ENCODE measurements around the gene FBXO41. TPM values are rescaled to one million over a fixed set of nuclear protein-coding genes. Genes with fewer than 3 reads are reported as not detected.

FBXO41 gene
- total RNA-seq, 4 donors from 2014 or later: 1.7 to 6.0 (median 4.2) TPM

DNA sequence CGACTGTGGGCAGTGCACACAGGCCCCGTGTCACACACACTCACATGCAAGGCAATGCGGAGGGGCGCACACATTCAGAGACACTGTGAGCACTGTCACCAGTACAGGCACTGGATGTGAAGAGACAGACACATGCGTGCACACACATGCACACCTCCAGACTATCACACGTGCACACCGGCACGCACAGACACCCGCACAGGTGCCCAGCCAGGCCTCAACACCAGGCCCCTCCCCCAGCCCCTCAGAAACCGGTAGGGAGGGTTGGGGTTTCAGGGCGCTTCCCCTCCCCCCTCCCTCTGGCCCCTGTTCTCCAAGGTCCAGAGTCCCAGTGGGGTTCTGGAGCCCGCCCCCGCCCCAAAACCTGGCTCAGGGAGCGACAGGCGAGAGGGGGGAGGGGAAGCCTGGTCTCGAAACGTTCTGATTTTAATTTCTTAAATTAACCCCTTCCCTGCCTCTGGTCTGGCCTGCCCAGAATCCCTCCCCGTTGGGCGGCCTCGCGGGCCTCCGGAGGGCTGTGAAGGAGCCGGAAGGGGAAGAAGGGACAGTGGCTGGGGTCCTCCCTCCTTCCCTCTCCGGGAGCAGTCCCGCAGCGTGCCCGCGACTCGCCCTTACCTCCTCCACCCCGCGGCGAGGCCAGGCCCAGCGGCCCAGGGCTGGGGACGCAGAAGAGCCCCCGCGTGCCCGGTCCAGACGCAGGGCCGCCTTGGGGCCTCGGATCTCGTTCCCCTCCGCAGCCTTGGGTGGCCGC lies 558 bp downstream of the FBXO41 start:
- H3K27ac ChIP-seq (replicated peaks in 1 of 4): peak overlapping the region in 1 of 4 donors; percentile 22
- peak overlapping the region; percentile 64 to 82 (median 74) for H3K4me3 ChIP-seq
- peaks cover 0 to 45% (median 0%) of the 10 kb centered on the region in 4 donors for H3K27me3 ChIP-seq
- peaks cover 10 to 26% (median 22%) of the 10 kb centered on the region in 4 donors for H3K4me1 ChIP-seq
- intact Hi-C loops (cut with DNase I): no loop called here
- H3K36me3 ChIP-seq: no peaks in the 10 kb centered on the region
- TF ChIP-seq POLR2AphosphoS5 (IDR thresholded peaks at IDR 0.05): no peak
- no peak for TF ChIP-seq POLR2A (IDR thresholded peaks at IDR 0.05; ENCODE audit: low read depth)
- TF ChIP-seq, protein P1, sequence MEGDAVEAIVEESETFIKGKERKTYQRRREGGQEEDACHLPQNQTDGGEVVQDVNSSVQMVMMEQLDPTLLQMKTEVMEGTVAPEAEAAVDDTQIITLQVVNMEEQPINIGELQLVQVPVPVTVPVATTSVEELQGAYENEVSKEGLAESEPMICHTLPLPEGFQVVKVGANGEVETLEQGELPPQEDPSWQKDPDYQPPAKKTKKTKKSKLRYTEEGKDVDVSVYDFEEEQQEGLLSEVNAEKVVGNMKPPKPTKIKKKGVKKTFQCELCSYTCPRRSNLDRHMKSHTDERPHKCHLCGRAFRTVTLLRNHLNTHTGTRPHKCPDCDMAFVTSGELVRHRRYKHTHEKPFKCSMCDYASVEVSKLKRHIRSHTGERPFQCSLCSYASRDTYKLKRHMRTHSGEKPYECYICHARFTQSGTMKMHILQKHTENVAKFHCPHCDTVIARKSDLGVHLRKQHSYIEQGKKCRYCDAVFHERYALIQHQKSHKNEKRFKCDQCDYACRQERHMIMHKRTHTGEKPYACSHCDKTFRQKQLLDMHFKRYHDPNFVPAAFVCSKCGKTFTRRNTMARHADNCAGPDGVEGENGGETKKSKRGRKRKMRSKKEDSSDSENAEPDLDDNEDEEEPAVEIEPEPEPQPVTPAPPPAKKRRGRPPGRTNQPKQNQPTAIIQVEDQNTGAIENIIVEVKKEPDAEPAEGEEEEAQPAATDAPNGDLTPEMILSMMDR (IDR thresholded peaks at IDR 0.05): no peak
- TF ChIP-seq EP300 (IDR thresholded peaks at IDR 0.05): no peak
- 12% methylated on average over 22 of the region's 43 CpGs for WGBS
- no peak for DNase-seq (ENCODE audit: extremely low spot score)
- H3K9me3 ChIP-seq: no peaks in the 10 kb centered on the region

DNA sequence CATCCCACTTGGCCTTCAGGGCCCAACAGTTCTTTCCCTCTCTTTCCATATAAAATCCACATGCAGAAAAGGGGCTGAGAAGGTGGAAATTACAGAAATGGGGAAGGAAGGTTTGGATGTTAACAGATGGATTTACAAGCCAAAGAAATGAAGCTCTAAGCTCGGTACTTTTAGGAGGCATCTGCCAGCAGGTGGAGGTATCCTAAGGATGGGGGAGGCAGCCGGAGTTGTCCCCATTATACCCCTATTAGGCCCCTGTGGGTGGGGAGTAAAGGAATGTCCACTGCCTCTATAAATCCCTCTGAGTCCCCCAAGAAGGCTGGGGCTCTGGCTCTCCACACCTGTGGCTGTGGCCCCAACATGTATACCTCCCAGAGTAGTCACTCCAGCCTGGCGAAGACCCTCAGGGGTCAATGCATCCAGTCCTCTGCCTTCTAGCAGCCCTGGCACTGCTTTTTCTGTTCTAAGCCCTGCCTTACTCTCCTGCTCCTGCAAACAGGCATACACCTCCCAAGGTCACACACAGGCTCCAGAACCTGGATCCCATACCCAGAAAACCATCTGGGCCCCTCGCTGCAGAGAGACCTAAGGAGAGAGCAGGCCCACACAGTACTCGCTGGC lies 1.2 kb downstream of the FBXO41 start:
- no peak for TF ChIP-seq POLR2AphosphoS5 (IDR thresholded peaks at IDR 0.05)
- TF ChIP-seq, protein P1 (IDR thresholded peaks at IDR 0.05): no peak
- no peak for TF ChIP-seq POLR2A (IDR thresholded peaks at IDR 0.05; ENCODE audit: low read depth)
- no peak for TF ChIP-seq EP300 (IDR thresholded peaks at IDR 0.05)
- 61% methylated on average over 5 of the region's 5 CpGs for WGBS
- DNase-seq (ENCODE audit: extremely low spot score): no peak
- Histone ChIP-seq H3K9me3 (no peaks in the 10 kb centered on the region), H3K27me3 (peaks cover 0 to 38% (median 0%) of the 10 kb centered on the region in 4 donors), H3K4me1 (peaks cover 10 to 26% (median 22%) of the 10 kb centered on the region in 4 donors), H3K27ac (replicated peaks in 1 of 4) (no peak overlapping the region), H3K36me3 (no peaks in the 10 kb centered on the region), H3K4me3 (peak overlapping the region in 2 of 4 donors; percentile 71 to 82)
- intact Hi-C loops (cut with DNase I): no loop called here

DNA sequence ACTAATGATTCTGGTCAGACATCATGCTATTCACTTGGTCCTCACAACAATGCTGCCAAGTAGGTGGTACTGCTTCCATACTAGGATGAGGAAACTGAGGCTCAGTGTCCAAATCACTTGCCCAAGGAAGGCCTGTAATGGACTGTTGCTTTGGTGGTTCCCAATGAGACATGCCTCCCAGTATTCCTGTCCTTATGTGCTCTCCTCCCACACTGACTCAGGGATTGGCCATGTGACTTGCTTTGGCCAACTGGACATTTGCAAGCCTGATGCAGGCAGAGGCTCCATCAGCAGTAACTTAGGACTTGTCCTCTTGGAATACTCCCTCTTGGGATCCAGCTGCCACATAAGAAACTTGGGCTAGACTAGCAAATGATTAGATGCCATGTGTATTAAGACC lies 3.0 kb downstream of the FBXO41 start:
- intact Hi-C loops (cut with DNase I): no loop called here
- no peak for TF ChIP-seq EP300 (IDR thresholded peaks at IDR 0.05)
- TF ChIP-seq, protein P1 (IDR thresholded peaks at IDR 0.05): no peak
- no peak for TF ChIP-seq POLR2A (IDR thresholded peaks at IDR 0.05; ENCODE audit: low read depth)
- TF ChIP-seq POLR2AphosphoS5 (IDR thresholded peaks at IDR 0.05): no peak

DNA sequence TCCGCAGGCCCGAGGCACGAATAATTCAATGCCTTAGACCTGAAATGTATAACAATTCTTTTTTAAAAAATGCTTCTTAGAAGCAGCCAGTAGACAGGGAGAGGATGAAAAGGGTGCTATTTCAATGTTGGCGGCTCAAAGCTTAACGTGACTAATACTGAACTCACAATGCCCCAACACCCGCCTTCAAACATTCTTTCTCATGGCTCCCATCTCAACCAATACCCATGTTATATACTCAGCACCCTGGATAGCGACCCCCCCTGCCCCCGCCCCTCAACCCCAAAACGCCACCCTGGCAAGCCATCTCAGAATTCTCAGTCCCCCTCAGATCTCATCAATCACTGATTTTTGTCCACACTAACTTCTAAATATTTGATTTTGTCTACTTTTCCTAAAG lies 4.4 kb downstream of the FBXO41 start:
- DNase-seq (ENCODE audit: extremely low spot score): no peak
- intact Hi-C loops (cut with DNase I): no loop called here
- Histone ChIP-seq H3K36me3 (no peaks in the 10 kb centered on the region), H3K4me1 (peaks cover 10 to 19% (median 18%) of the 10 kb centered on the region in 4 donors), H3K27me3 (peaks cover 0 to 14% (median 0%) of the 10 kb centered on the region in 4 donors), H3K4me3 (no peak overlapping the region), H3K27ac (replicated peaks in 1 of 4) (no peak overlapping the region), H3K9me3 (peaks cover 0 to 4% (median 0%) of the 10 kb centered on the region in 4 donors)
- WGBS: 71% methylated on average over 9 of the region's 9 CpGs
- no peak for TF ChIP-seq EP300 (IDR thresholded peaks at IDR 0.05)
- no peak for TF ChIP-seq POLR2AphosphoS5 (IDR thresholded peaks at IDR 0.05)
- no peak for TF ChIP-seq POLR2A (IDR thresholded peaks at IDR 0.05; ENCODE audit: low read depth)
- TF ChIP-seq, protein P1 (IDR thresholded peaks at IDR 0.05): no peak

More for the DNA sequence above, 3.0 kb downstream of the FBXO41 start:
- peaks cover 10 to 26% (median 22%) of the 10 kb centered on the region in 4 donors for H3K4me1 ChIP-seq
- peaks cover 0 to 20% (median 0%) of the 10 kb centered on the region in 4 donors for H3K27me3 ChIP-seq
- H3K27ac ChIP-seq (replicated peaks in 1 of 4): no peak overlapping the region
- peaks cover 0 to 4% (median 0%) of the 10 kb centered on the region in 4 donors for H3K9me3 ChIP-seq
- DNase-seq (ENCODE audit: extremely low spot score): no peak
- no peaks in the 10 kb centered on the region for H3K36me3 ChIP-seq
- H3K4me3 ChIP-seq: no peak overlapping the region
